Aorta (tissue), 5 donors: ENCODE results near the gene SLC49A3. TPM values are rescaled to one million over a fixed set of nuclear protein-coding genes. Genes with fewer than 3 reads are reported as not detected.
A peak's percentile ranks its signal among the peaks of the same experiment; 100 is the strongest.

Experiments
- ATAC-seq: fragments of 200-7000 bp; cut with Tn5 transposase; one replicate; pipeline ENCODE4 v1.9.1; 2022; ENCODE audit warnings: moderate library complexity; ENCODE audit not compliant: low FRiP score
- DNase-seq, 2 donors: peaks; one replicate each; pipeline ENCODE4 v3.0.0-alpha.2; 2020
- H3K27ac ChIP-seq, 2 donors: one replicate each; pipeline ENCODE4 v1.5.1; 2013; ENCODE audit warnings: low read length in 2 of 2, mild to moderate bottlenecking in 2 of 2, moderate library complexity in 2 of 2, control low read depth in 1 of 2, inconsistent platforms in 1 of 2, low read depth in 1 of 2
- H3K27me3 ChIP-seq, 2 donors: one replicate each; pipeline ENCODE4 v1.6.1; 2013; ENCODE audit warnings: control low read depth in 1 of 2, low read length in 1 of 2, mild to moderate bottlenecking in 1 of 2, moderate library complexity in 1 of 2; ENCODE audit not compliant: insufficient read depth in 2 of 2, control insufficient read depth in 1 of 2
- H3K36me3 ChIP-seq, 2 donors: one replicate each; pipeline ENCODE4 v1.6.1; 2013; ENCODE audit warnings: control low read depth in 1 of 2, low read length in 1 of 2, mild to moderate bottlenecking in 1 of 2; ENCODE audit not compliant: insufficient read depth in 2 of 2, control insufficient read depth in 1 of 2
- H3K4me1 ChIP-seq, 2 donors: one replicate each; pipeline ENCODE4 v1.6.1; 2013; ENCODE audit warnings: low read length in 2 of 2, control low read depth in 1 of 2, mild to moderate bottlenecking in 1 of 2, moderate library complexity in 1 of 2; ENCODE audit not compliant: insufficient read depth in 2 of 2, control insufficient read depth in 1 of 2
- H3K4me3 ChIP-seq, 2 donors: one replicate each; pipeline ENCODE4 v1.5.1; 2013; ENCODE audit warnings: low read length in 2 of 2, control low read depth in 1 of 2, mild to moderate bottlenecking in 1 of 2
- H3K9me3 ChIP-seq: one replicate; pipeline ENCODE4 v1.6.1; 2013; ENCODE audit warnings: mild to moderate bottlenecking, low read length; ENCODE audit not compliant: control insufficient read depth
- WGBS, 2 donors: extraction: QIAGEN DNeasy Blood & Tissue Kit; methylation state at CpG; one replicate each; pipeline ENCODE4 v1.1.7; 2013; 5-methylcytosine and 5-hydroxymethylcytosine counted together
- intact Hi-C, 2 donors: fragments of 100-400 bp; cut with DNase I; formaldehyde crosslinking; loops; one replicate each; pipeline versions ENCODE4 v1.14.2 to v1.15.0; 2022
- polyA plus RNA-seq, 2 donors: library from polyadenylated mRNA; stranded (reverse); fragments of 200-250 nt; gene quantifications; one replicate each; pipeline ENCODE4 v1.2.3, GENCODE V29; 2013
- total RNA-seq, 2 donors: library from RNA; stranded (reverse); fragmentation: NEBNext Ultra II Directional; extraction: Animal tissue kit (Norgen Biotek cat#: 25700); gene quantifications; one replicate each; pipeline ENCODE4 v1.2.1, GENCODE V29; 2021
- donor health status: healthy with polysubstance abuse.
- donor health status: Bipolar disorder and iron deficiency.
- donor health status: DM: no; HTN: no; CAD: no.
- donor health status: DM: no; HTN: no; CAD: no.
- donor health status: DM: yes; HTN: yes; CAD: no.

The SLC49A3 gene
- total and polyA plus RNA-seq, 4 donors = 3.0 to 22.9 (median 15.4) TPM

GRCh38 chr4:655464-656151, 33.3 kb downstream of the SLC49A3 start:
- intact Hi-C loops = no loop called here
- Histone ChIP-seq H3K36me3 (no peaks in the 10 kb centered on the region), H3K27me3 (no peaks in the 10 kb centered on the region), H3K27ac (no peak overlapping the region), H3K4me1 (no peaks in the 10 kb centered on the region), H3K4me3 (no peak overlapping the region), H3K9me3 (no peaks in the 10 kb centered on the region)
- WGBS, 2 donors = 62 to 67% methylated on average over 24 to 26 of the region's 26 CpGs
- peak; percentile 32 to 59 for DNase-seq
- ATAC-seq = no peak

- H3K4me3 ChIP-seq = no peak overlapping the region
- peak; percentile 44 to 63 for DNase-seq
- intact Hi-C loops = no loop called here
- no peaks in the 10 kb centered on the region for H3K36me3 ChIP-seq
- no peak overlapping the region for H3K27ac ChIP-seq
- no peaks in the 10 kb centered on the region for H3K4me1 ChIP-seq
- WGBS, 2 donors = 58 to 60% methylated on average over 17 of the region's 17 CpGs
- no peaks in the 10 kb centered on the region for H3K27me3 ChIP-seq
- H3K9me3 ChIP-seq = no peaks in the 10 kb centered on the region
- ATAC-seq = no peak
Measured at GRCh38 chr4:654871-655463, 34.0 kb downstream of the SLC49A3 start.

GRCh38 chr4:654503-654845, 34.5 kb downstream of the SLC49A3 start:
- H3K27me3 ChIP-seq = no peaks in the 10 kb centered on the region

GRCh38 chr4:653831-654502, 35.0 kb downstream of the SLC49A3 start:
- Histone ChIP-seq H3K4me1 (no peaks in the 10 kb centered on the region), H3K4me3 (no peak overlapping the region), H3K36me3 (no peaks in the 10 kb centered on the region), H3K27ac (no peak overlapping the region), H3K9me3 (no peaks in the 10 kb centered on the region), H3K27me3 (no peaks in the 10 kb centered on the region)
- WGBS, 2 donors = 80 to 87% methylated on average over 29 of the region's 29 CpGs
- intact Hi-C loops = no loop called here
- DNase-seq = peak; percentile 33 to 63
- ATAC-seq = no peak

More at GRCh38 chr4:654503-654845, 34.5 kb downstream of the SLC49A3 start:
- no peak overlapping the region for H3K4me3 ChIP-seq
- 94 to 95% methylated on average over 17 of the region's 17 CpGs for WGBS, 2 donors
- no peak overlapping the region for H3K27ac ChIP-seq
- no peaks in the 10 kb centered on the region for H3K9me3 ChIP-seq
- DNase-seq (peak; percentile 43 to 72), ATAC-seq (no peak)
- intact Hi-C loops = no loop called here
- H3K4me1 ChIP-seq = no peaks in the 10 kb centered on the region
- no peaks in the 10 kb centered on the region for H3K36me3 ChIP-seq

DNA sequence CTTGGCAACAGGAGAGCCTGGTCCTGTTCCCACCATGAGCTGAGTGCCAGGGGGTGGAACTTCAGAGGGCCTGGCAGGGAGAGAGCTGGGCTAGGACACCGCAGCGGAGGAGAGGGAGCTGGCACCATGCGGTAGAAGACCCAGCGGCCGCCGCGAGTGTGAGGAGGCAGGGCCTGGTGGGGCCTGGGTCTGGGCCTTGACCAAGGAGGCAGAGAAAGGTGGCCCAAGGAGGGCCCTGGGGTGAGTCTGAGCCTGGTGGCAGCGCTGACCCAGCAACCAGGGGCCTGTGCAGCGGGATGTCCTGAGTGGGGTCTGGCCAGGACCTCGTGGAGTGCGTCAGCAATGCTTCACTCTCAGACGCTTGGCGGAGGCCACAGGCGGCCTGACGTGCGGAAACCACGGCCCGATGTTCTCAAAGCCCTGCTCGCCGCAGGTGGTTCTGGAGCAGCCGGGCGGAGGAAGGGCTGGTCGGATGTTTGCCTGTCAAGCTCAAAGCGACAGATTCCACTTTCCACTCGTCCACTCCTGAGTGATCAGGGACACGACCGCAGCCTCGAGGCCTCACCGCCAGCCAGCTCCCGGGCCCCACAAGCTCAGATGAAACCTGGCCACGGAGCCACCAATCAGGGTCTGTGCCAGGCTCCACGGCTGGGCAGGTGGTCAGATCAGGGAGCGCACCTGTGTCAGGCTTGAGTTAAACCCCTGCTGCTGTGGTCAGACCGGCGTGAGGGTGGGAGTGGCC, 35.7 kb downstream of the SLC49A3 start:
- Histone ChIP-seq H3K9me3 (no peaks in the 10 kb centered on the region), H3K4me1 (no peaks in the 10 kb centered on the region), H3K27ac (no peak overlapping the region), H3K4me3 (no peak overlapping the region), H3K36me3 (no peaks in the 10 kb centered on the region), H3K27me3 (no peaks in the 10 kb centered on the region)
- DNase-seq (peak; percentile 37 to 68), ATAC-seq (no peak)
- intact Hi-C loops = no loop called here
- 71 to 76% methylated on average over 35 of the region's 35 CpGs for WGBS, 2 donors

- H3K4me3 ChIP-seq = no peak overlapping the region
- H3K9me3 ChIP-seq = no peaks in the 10 kb centered on the region
- no peaks in the 10 kb centered on the region for H3K4me1 ChIP-seq
- H3K27me3 ChIP-seq = no peaks in the 10 kb centered on the region
- intact Hi-C loops = no loop called here
- H3K36me3 ChIP-seq = no peaks in the 10 kb centered on the region
- DNase-seq (peak in 1 of 2 donors; percentile 26), ATAC-seq (no peak)
- WGBS, 2 donors = 68 to 69% methylated on average over 24 of the region's 24 CpGs
- H3K27ac ChIP-seq = no peak overlapping the region
Measured at GRCh38 chr4:651884-652642, 36.9 kb downstream of the SLC49A3 start.

DNA sequence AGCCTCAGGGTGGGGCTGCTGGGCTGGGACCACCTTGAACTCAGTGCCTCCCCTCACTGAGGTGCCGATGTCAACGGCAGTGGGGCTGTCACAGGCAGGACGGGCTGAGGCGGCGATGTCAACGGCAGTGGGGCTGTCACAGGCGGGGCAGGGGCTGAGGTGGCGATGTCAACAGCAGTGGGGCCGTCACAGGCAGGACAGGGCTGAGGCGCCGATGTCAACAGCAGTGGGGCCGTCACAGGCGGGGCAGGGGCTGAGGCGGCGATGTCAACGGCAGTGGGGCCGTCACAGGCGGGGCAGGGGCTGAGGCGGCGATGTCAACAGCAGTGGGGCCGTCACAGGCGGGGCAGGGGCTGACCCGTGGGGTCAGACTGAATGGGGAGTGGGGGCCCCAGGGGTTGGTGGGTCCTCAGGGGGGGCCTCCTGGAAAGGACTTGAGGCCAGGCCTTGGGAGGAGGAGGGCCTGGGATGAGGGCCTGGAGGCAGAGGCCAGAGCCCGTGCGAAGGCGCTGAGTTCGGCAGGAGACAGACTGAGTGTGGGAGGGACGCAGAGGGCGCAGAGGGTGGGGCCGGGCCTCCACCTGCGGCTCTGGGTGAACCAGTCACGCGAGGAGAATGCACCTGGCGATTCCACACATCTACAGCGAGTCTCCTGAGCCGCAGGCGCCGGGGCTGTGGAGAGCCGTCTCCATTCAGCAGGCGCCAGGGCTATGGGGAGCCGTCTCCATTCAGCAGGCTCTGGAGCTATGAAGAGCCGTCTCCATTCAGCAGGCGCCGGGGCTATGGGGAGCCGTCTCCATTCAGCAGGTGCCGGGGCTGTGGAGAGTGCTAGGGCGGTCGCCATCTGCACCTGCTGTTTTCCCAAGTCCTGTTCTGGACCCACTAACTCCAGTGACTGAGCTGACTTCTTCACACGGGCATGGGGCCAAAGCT, 37.7 kb downstream of the SLC49A3 start:
- Histone ChIP-seq H3K4me1 (no peaks in the 10 kb centered on the region), H3K9me3 (no peaks in the 10 kb centered on the region), H3K36me3 (no peaks in the 10 kb centered on the region), H3K27ac (no peak overlapping the region), H3K4me3 (no peak overlapping the region), H3K27me3 (no peaks in the 10 kb centered on the region)
- 31 to 37% methylated on average over 49 of the region's 49 CpGs for WGBS, 2 donors
- intact Hi-C loops = no loop called here
- ATAC-seq = no peak
- peak in 1 of 2 donors; percentile 24 for DNase-seq
